Measurements from ENCODE around the gene MYO10.

GRCh38 chr5:16712620-16713019 is 223.5 kb downstream of the MYO10 start:
- TF ChIP-seq, protein P1, sequence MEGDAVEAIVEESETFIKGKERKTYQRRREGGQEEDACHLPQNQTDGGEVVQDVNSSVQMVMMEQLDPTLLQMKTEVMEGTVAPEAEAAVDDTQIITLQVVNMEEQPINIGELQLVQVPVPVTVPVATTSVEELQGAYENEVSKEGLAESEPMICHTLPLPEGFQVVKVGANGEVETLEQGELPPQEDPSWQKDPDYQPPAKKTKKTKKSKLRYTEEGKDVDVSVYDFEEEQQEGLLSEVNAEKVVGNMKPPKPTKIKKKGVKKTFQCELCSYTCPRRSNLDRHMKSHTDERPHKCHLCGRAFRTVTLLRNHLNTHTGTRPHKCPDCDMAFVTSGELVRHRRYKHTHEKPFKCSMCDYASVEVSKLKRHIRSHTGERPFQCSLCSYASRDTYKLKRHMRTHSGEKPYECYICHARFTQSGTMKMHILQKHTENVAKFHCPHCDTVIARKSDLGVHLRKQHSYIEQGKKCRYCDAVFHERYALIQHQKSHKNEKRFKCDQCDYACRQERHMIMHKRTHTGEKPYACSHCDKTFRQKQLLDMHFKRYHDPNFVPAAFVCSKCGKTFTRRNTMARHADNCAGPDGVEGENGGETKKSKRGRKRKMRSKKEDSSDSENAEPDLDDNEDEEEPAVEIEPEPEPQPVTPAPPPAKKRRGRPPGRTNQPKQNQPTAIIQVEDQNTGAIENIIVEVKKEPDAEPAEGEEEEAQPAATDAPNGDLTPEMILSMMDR (conservative IDR thresholded peaks at IDR 0.05), result no peak
- TF ChIP-seq ZFX (IDR thresholded peaks at IDR 0.05), result no peak

All from C4-2B (cell line).